Measurements from ENCODE around the gene NMNAT3.

Gene NMNAT3

GRCh38 chr3:139677388-139678155, at the start of gene NMNAT3:
Gene NMNAT3 (minus strand): TSS chr3:139677972. CDS start chr3:139627724, 50,248 bp downstream.
- H3K4me3 ChIP-seq (ENCODE audit: low read depth, low read length) = peak within 1 kb of the TSS; percentile 48
- DNase-seq (ENCODE audit: low read depth) = peak; percentile 77
- TF ChIP-seq CTCF (IDR thresholded peaks at IDR 0.05; ENCODE audit: insufficient read depth, low read depth, low read length, missing control alignments) = no peak

GRCh38 chr3:139721370-139721769, 43.6 kb upstream of the NMNAT3 start:
- H3K4me3 ChIP-seq (ENCODE audit: low read depth, low read length) = no peak overlapping the region
- no peak for DNase-seq (ENCODE audit: low read depth)
- TF ChIP-seq CTCF (IDR thresholded peaks at IDR 0.05; ENCODE audit: insufficient read depth, low read depth, low read length, missing control alignments) = no peak

GRCh38 chr3:139718415-139718814, 40.6 kb upstream of the NMNAT3 start:
- DNase-seq (ENCODE audit: low read depth) = no peak
- H3K4me3 ChIP-seq (ENCODE audit: low read depth, low read length) = no peak overlapping the region
- TF ChIP-seq CTCF (IDR thresholded peaks at IDR 0.05; ENCODE audit: insufficient read depth, low read depth, low read length, missing control alignments) = no peak

GRCh38 chr3:139716908-139717485, 39.2 kb upstream of the NMNAT3 start:
- no peak for DNase-seq (ENCODE audit: low read depth)
- no peak overlapping the region for H3K4me3 ChIP-seq (ENCODE audit: low read depth, low read length)
- TF ChIP-seq CTCF (IDR thresholded peaks at IDR 0.05; ENCODE audit: insufficient read depth, low read depth, low read length, missing control alignments) = no peak

- H3K4me3 ChIP-seq (ENCODE audit: low read depth, low read length) = no peak overlapping the region
- DNase-seq (ENCODE audit: low read depth) = no peak
- no peak for TF ChIP-seq CTCF (IDR thresholded peaks at IDR 0.05; ENCODE audit: insufficient read depth, low read depth, low read length, missing control alignments)
These were observed 38.1 kb upstream of the NMNAT3 start for GRCh38 chr3:139715743-139716360.

- DNase-seq (ENCODE audit: low read depth) = no peak
- no peak overlapping the region for H3K4me3 ChIP-seq (ENCODE audit: low read depth, low read length)
- TF ChIP-seq CTCF (IDR thresholded peaks at IDR 0.05; ENCODE audit: insufficient read depth, low read depth, low read length, missing control alignments) = no peak
These were observed 37.4 kb upstream of the NMNAT3 start for GRCh38 chr3:139715166-139715565.
